ENCODE results near the gene TREML2. TPM values are rescaled to one million over a fixed set of nuclear protein-coding genes. Genes with fewer than 3 reads are reported as not detected.

TREML2 gene
- total and polyA plus RNA-seq, 9 of the 15 experiments (the other 6 are each of a cell fraction or from before 2014, with no cell fraction given), result 0.20 to 2.9 (median 1.4) TPM

DNA sequence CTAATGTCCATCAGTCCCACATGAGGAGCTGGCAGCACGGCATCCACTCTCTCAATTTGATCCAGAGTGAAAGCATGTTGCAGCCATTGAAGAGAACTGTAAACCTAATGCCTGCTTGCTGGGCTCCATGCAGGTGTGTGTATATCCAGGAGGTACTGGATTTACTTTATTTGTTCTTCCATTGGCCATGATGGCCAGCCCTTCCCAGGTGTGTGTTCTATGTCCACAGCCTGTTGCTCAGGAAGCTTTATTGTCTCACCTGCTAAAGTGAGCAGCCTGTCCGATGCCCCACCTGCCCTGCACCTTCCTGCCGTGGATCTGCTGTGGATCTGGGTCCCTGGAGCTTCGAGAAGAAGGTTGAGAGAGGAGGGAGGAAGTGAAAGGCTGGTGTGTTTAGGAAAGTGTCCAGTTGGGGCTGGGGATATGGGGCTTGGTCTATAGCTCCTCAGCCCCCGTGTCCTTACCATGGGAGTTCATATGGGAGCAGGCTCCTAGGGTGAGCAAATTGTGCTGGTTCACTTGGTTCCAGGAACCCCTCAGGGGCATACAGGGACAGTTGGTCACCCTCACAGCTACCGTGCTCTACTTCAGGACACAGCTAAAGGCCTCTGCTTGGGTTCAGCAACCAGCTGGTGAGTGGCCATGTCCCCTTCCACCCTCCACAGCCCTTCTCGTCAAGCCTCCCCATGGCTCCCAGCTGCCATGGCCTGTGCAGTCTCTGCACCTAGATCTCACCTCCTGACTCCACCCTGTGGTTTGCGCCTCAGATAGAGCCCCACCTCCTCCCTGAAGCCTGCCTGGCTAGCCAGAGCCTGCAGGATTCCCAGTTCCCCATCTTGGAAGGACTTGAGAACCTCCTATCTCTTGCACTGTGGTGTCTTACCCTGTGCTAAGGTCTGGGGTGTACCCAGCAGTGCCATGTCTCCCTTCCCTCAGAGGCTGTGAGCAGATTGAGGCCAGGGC lies 12.7 kb downstream of the TREML2 start (continued):
- TF ChIP-seq ZNF518B (CRISPR knock-in tag; IDR thresholded peaks at IDR 0.05) (no peak), ZNF436 (CRISPR knock-in tag; IDR thresholded peaks at IDR 0.05) (peak; percentile 67; the same call in 1 of the 2 replicates), ZFP36 (IDR thresholded peaks at IDR 0.05; ENCODE audit: low read depth, low read length, partially characterized antibody) (peak; percentile 59)
- TF ChIP-seq, protein P1, sequence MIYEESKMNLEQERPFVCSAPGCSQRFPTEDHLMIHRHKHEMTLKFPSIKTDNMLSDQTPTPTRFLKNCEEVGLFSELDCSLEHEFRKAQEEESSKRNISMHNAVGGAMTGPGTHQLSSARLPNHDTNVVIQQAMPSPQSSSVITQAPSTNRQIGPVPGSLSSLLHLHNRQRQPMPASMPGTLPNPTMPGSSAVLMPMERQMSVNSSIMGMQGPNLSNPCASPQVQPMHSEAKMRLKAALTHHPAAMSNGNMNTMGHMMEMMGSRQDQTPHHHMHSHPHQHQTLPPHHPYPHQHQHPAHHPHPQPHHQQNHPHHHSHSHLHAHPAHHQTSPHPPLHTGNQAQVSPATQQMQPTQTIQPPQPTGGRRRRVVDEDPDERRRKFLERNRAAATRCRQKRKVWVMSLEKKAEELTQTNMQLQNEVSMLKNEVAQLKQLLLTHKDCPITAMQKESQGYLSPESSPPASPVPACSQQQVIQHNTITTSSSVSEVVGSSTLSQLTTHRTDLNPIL (CRISPR knock-in tag; IDR thresholded peaks at IDR 0.05), result no peak

All from K562 (cell line).